Measurements from ENCODE around the gene AMD1. TPM values are rescaled to one million over a fixed set of nuclear protein-coding genes. Genes with fewer than 3 reads are reported as not detected.
A peak's percentile ranks its signal among the peaks of the same experiment; 100 is the strongest.

The AMD1 gene
- total RNA-seq (2022): 77.8 and 121 TPM in 2 replicates
- Bru-seq, nascent RNA: percentile 98 among the genes with signal in this experiment
- BruChase-seq, experiment 1, labeled RNA remaining after a 6-hour chase: percentile 99 among the genes with signal in this experiment
- BruChase-seq, experiment 2, labeled RNA remaining after a 2-hour chase: percentile 99 among the genes with signal in this experiment
- long read RNA-seq, full-length matches to known transcripts: 265 of 285 reads
- long read RNA-seq, partial matches to known transcripts: 5 of 285 reads
- long read RNA-seq, other reads (novel, unspliced or antisense): 15 of 285 reads

GRCh38 chr6:110873981-110874879 lies at the start of gene AMD1:
AMD1 (plus strand) TSS chr6:110874785; CDS start chr6:110875106, 321 bp downstream.
- peak within 1 kb of the TSS; percentile 96 for H3K4me3 Mint-ChIP-seq (ENCODE audit: unreplicated experiment)
- H3K27ac Mint-ChIP-seq (ENCODE audit: low read depth, unreplicated experiment): peak within 1 kb of the TSS; percentile 97
- H3K4me1 Mint-ChIP-seq (ENCODE audit: insufficient read depth, unreplicated experiment): peaks cover 14% of the 10 kb centered on the region
- ChIA-PET POLR2A (interaction anchor here (0.6 to 9.0 kb wide), 54 partner anchors 9 to 1419 kb away, joined by 3 to 613 read pairs (median 4); partner anchors contain the start of genes CDC40, CDK19, GTF3C6 and RPF2), CTCF (interaction anchor here (0.7 to 1.8 kb wide), 12 partner anchors 9 to 1176 kb away, joined by 3 to 6 read pairs (median 4); partner anchors contain the start of gene CDK19)
- DNase-seq (ENCODE audit: unreplicated experiment): peak; percentile 97
- intact Hi-C loops (cut with micrococcal nuclease): loop anchor here (2.0 kb wide), 1 partner anchor 173 kb away; no protein-coding TSS in a partner anchor
- H3K36me3 Mint-ChIP-seq (ENCODE audit: insufficient read depth, unreplicated experiment): peaks cover 10% of the 10 kb centered on the region
- BruUV-seq (replicated peaks): no TSS peak
- no peaks in the 10 kb centered on the region for H3K27me3 Mint-ChIP-seq (ENCODE audit: insufficient read depth, unreplicated experiment)
- TF ChIP-seq CTCF (IDR thresholded peaks at IDR 0.05; ENCODE audit: unreplicated experiment): no peak
- H3K9me3 Mint-ChIP-seq (ENCODE audit: unreplicated experiment): no peaks in the 10 kb centered on the region

- no peak for TF ChIP-seq CTCF (IDR thresholded peaks at IDR 0.05; ENCODE audit: unreplicated experiment)
- Mint-ChIP-seq H3K36me3 (ENCODE audit: insufficient read depth, unreplicated experiment) (no peaks in the 10 kb centered on the region), H3K27ac (ENCODE audit: low read depth, unreplicated experiment) (no peak overlapping the region), H3K27me3 (ENCODE audit: insufficient read depth, unreplicated experiment) (no peaks in the 10 kb centered on the region), H3K4me3 (ENCODE audit: unreplicated experiment) (no peak overlapping the region), H3K9me3 (ENCODE audit: unreplicated experiment) (no peaks in the 10 kb centered on the region), H3K4me1 (ENCODE audit: insufficient read depth, unreplicated experiment) (peaks cover 11% of the 10 kb centered on the region)
- POLR2A ChIA-PET: interaction anchor here (1.0 to 1.4 kb wide), 2 partner anchors 11 to 47 kb away, joined by 3 to 4 read pairs; partner anchors contain the start of gene CDK19
- intact Hi-C loops (cut with micrococcal nuclease): no loop called here
- CTCF ChIA-PET: interaction anchor here (0.6 kb wide), 2 partner anchors 14 to 22 kb away, joined by 3 to 4 read pairs; no protein-coding TSS in a partner anchor
- BruUV-seq (replicated peaks): no TSS peak
- no peak for DNase-seq (ENCODE audit: unreplicated experiment)
Observed at GRCh38 chr6:110826236-110827129, 48.1 kb upstream of the AMD1 start.

- Mint-ChIP-seq H3K27ac (ENCODE audit: low read depth, unreplicated experiment) (no peak overlapping the region), H3K9me3 (ENCODE audit: unreplicated experiment) (no peaks in the 10 kb centered on the region), H3K27me3 (ENCODE audit: insufficient read depth, unreplicated experiment) (no peaks in the 10 kb centered on the region), H3K4me3 (ENCODE audit: unreplicated experiment) (no peak overlapping the region), H3K4me1 (ENCODE audit: insufficient read depth, unreplicated experiment) (no peaks in the 10 kb centered on the region), H3K36me3 (ENCODE audit: insufficient read depth, unreplicated experiment) (no peaks in the 10 kb centered on the region)
- DNase-seq (ENCODE audit: unreplicated experiment): no peak
- POLR2A ChIA-PET: interaction anchor here (0.8 to 2.5 kb wide), 6 partner anchors 10 to 238 kb away, joined by 3 to 10 read pairs (median 5); partner anchors contain the start of genes AMD1 and CDK19
- TF ChIP-seq CTCF (IDR thresholded peaks at IDR 0.05; ENCODE audit: unreplicated experiment): no peak
- intact Hi-C loops (cut with micrococcal nuclease): no loop called here
- CTCF ChIA-PET: interaction anchor here (0.5 kb wide), 1 partner anchor 118 kb away, joined by 3 read pairs; no protein-coding TSS in a partner anchor
- no TSS peak for BruUV-seq (replicated peaks)
Observed at GRCh38 chr6:110828396-110828795, 46.2 kb upstream of the AMD1 start.
